GM12865 (cell line): ENCODE measurements around the gene OR2F1.

Experiments
- DNase-seq: peaks from one replicate; pipeline ENCODE4 v3.0.0; 2010; ENCODE audit warnings: low read depth
- H3K4me3 ChIP-seq: 2 replicates; pipeline ENCODE4 v1.5.1; 2011; ENCODE audit warnings: mild to moderate bottlenecking, low read depth, low read length, control low read depth
- TF ChIP-seq, protein P1 (sequence below): IDR thresholded peaks from 2 replicates; pipeline ENCODE4 v1.5.1; 2011; ENCODE audit warnings: low read length, control low read depth, low read depth, inconsistent platforms; ENCODE audit not compliant: insufficient read depth; ENCODE audit errors: missing control alignments

OR2F1 gene

GRCh38 chr7:143974459-143974858 is 19.8 kb downstream of the OR2F1 start:
- TF ChIP-seq, protein P1, sequence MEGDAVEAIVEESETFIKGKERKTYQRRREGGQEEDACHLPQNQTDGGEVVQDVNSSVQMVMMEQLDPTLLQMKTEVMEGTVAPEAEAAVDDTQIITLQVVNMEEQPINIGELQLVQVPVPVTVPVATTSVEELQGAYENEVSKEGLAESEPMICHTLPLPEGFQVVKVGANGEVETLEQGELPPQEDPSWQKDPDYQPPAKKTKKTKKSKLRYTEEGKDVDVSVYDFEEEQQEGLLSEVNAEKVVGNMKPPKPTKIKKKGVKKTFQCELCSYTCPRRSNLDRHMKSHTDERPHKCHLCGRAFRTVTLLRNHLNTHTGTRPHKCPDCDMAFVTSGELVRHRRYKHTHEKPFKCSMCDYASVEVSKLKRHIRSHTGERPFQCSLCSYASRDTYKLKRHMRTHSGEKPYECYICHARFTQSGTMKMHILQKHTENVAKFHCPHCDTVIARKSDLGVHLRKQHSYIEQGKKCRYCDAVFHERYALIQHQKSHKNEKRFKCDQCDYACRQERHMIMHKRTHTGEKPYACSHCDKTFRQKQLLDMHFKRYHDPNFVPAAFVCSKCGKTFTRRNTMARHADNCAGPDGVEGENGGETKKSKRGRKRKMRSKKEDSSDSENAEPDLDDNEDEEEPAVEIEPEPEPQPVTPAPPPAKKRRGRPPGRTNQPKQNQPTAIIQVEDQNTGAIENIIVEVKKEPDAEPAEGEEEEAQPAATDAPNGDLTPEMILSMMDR = no peak
- no peak overlapping the region for H3K4me3 ChIP-seq
- no peak for DNase-seq

DNA sequence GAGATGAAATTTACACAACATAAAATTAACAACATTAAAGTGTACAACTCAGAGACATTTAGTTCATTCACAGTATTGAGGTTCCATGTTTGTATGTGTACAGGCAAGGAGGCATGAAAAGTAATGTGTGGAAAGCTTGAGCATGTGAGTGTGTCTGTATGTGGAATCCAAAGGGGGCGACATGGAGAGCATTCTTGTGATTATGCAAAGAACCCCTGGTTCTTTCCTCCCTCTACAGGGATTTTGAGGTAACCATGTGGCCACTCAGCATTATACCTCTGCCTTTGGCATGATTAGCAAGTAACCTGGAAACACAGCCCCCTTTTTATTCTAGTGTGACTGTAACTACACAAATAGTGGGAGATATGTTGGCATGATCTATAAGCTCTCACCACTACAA is 21.0 kb downstream of the OR2F1 start:
- TF ChIP-seq, protein P1 = no peak
- H3K4me3 ChIP-seq = no peak overlapping the region
- no peak for DNase-seq

- H3K4me3 ChIP-seq = no peak overlapping the region
- no peak for DNase-seq
- TF ChIP-seq, protein P1 = no peak
Measured at GRCh38 chr7:143978585-143978984, 23.9 kb downstream of the OR2F1 start.

- H3K4me3 ChIP-seq = no peak overlapping the region
- no peak for DNase-seq
Measured at GRCh38 chr7:143979359-143979758, 24.7 kb downstream of the OR2F1 start.

GRCh38 chr7:143979998-143980397 is 25.4 kb downstream of the OR2F1 start:
- no peak for DNase-seq
- TF ChIP-seq, protein P1 = no peak
- H3K4me3 ChIP-seq = no peak overlapping the region

More at GRCh38 chr7:143979359-143979758, 24.7 kb downstream of the OR2F1 start:
- TF ChIP-seq, protein P1 = no peak

DNA sequence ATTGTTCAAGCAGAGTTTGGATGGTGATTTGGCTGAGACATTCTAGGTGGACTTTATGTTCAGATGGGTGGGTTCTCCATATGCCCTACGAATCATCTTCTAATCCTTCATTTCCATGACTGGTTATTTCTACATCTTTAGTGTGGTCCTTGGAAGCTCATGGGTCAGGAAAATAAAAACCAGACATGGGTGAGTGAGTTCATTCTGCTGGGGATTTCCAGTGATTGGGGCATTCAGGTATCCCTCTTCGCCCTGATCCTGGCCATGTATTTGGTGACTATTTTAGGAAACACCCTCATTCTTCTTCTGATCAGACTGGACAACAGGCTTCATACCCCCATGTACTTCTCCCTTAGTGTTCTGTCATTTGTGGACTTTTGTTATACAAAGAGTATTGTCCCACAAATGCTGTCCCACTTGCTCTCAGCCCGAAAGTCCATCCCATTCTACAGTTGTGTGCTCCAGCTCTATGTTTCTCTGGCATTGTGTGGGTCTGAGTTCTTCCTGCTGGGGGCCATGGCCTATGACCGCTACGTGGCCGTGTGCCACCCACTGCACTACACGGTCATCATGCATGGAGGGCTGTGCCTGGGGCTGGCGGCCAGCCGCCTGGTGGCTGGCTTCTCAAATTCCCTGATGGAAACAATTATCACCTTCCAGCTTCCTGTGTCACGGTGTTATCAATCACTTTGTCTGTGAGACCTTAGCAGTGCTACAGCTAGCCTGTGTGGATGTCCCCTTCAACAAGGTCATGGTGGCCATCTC is 26.3 kb downstream of the OR2F1 start:
- TF ChIP-seq, protein P1 = no peak
- DNase-seq = no peak

DNA sequence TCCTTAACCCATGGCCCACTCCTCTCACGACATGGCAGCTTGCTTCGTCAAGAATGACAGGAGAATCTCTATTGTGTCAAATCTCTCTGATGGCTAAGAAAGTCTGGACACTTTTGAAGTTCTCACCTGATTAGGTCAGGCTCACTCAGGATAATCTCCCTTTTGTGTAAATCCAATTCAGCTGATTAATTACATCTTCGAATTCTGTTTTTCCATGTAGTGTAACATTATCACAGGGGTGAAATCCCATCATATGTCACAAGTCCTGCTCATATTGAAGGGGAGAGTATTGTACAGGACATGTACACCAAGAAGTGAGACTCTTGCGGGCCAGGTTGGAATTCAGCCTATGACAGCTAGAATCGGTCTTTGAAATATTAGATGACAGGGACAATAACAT is 29.3 kb downstream of the OR2F1 start:
- no peak overlapping the region for H3K4me3 ChIP-seq
- TF ChIP-seq, protein P1 = no peak
- no peak for DNase-seq

More for the DNA sequence above, 26.3 kb downstream of the OR2F1 start:
- H3K4me3 ChIP-seq = no peak overlapping the region
